H9 (cell line): ENCODE results near the gene OAS2. TPM values are rescaled to one million over a fixed set of nuclear protein-coding genes. Genes with fewer than 3 reads are reported as not detected.

Experiments used
- DNase-seq: peaks from one replicate; pipeline ENCODE4 v3.0.0-alpha.2; 2017
- H2AFZ ChIP-seq: one replicate; pipeline ENCODE4 v1.6.1; 2013; ENCODE audit warnings: mild to moderate bottlenecking, low read length, control low read depth, moderate library complexity
- H2AK5ac ChIP-seq: 2 replicates; pipeline ENCODE4 v1.6.1; 2013; ENCODE audit warnings: low read length, control low read depth, mixed read lengths; ENCODE audit not compliant: insufficient read length
- H2BK120ac ChIP-seq: one replicate; pipeline ENCODE4 v1.6.1; 2013; ENCODE audit warnings: low read depth, mild to moderate bottlenecking, low read length, control low read depth, inconsistent platforms; ENCODE audit not compliant: poor library complexity, severe bottlenecking
- H2BK12ac ChIP-seq: 2 replicates; pipeline ENCODE4 v1.6.1; 2013; ENCODE audit warnings: low read length, control low read depth, mixed read lengths, low read depth; ENCODE audit not compliant: insufficient read length
- H2BK15ac ChIP-seq: 2 replicates; pipeline ENCODE4 v1.6.1; 2013; ENCODE audit warnings: low read depth, low read length, control low read depth
- H2BK20ac ChIP-seq: one replicate; pipeline ENCODE4 v1.6.1; 2013; ENCODE audit warnings: low read depth, mild to moderate bottlenecking, low read length, control low read depth, inconsistent platforms; ENCODE audit not compliant: poor library complexity, severe bottlenecking
- H2BK5ac ChIP-seq: 2 replicates; pipeline ENCODE4 v1.6.1; 2013; ENCODE audit warnings: low read length, control low read depth, mixed read lengths; ENCODE audit not compliant: insufficient read length
- H3K14ac ChIP-seq: 2 replicates; pipeline ENCODE4 v1.6.1; 2013; ENCODE audit warnings: low read length, control low read depth; ENCODE audit not compliant: insufficient read depth
- H3K18ac ChIP-seq: 2 replicates; pipeline ENCODE4 v1.6.1; 2013; ENCODE audit warnings: low read depth, mild to moderate bottlenecking, mixed read lengths, low read length, control low read depth; ENCODE audit not compliant: insufficient read length
- H3K23ac ChIP-seq: 2 replicates; pipeline ENCODE4 v1.6.1; 2013; ENCODE audit warnings: low read length, control low read depth, mixed read lengths, low read depth; ENCODE audit not compliant: insufficient read length
- H3K23me2 ChIP-seq: 2 replicates; pipeline ENCODE4 v1.6.1; 2013; ENCODE audit warnings: low read depth, mild to moderate bottlenecking, mixed read lengths, low read length, control low read depth; ENCODE audit not compliant: insufficient read length, poor library complexity, severe bottlenecking
- H3K27ac ChIP-seq: 2 replicates; pipeline ENCODE4 v1.5.1; 2013; ENCODE audit warnings: low read length, control low read depth, mixed read lengths, low read depth; ENCODE audit not compliant: insufficient read length
- H3K27me3 ChIP-seq: 2 replicates; pipeline ENCODE4 v1.6.1; 2013; ENCODE audit warnings: low read length, control low read depth, inconsistent platforms; ENCODE audit not compliant: insufficient read depth
- H3K4ac ChIP-seq: 2 replicates; pipeline ENCODE4 v1.6.1; 2013; ENCODE audit warnings: low read depth, mild to moderate bottlenecking, control low read depth, inconsistent platforms, low read length, moderate library complexity
- H3K4me1 ChIP-seq: 2 replicates; pipeline ENCODE4 v1.6.1; 2013; ENCODE audit warnings: low read length, control low read depth, inconsistent platforms; ENCODE audit not compliant: insufficient read depth
- H3K4me2 ChIP-seq: 2 replicates; pipeline ENCODE4 v1.6.1; 2013; ENCODE audit warnings: low read length, control low read depth, mixed read lengths; ENCODE audit not compliant: insufficient read length, insufficient read depth
- H3K56ac ChIP-seq: 2 replicates; pipeline ENCODE4 v1.6.1; 2013; ENCODE audit warnings: low read depth, mild to moderate bottlenecking, mixed read lengths, low read length, control low read depth; ENCODE audit not compliant: insufficient read length
- H3K79me1 ChIP-seq: 2 replicates; pipeline ENCODE4 v1.6.1; 2013; ENCODE audit warnings: low read depth, mild to moderate bottlenecking, moderate library complexity, low read length, control low read depth, inconsistent platforms; ENCODE audit not compliant: insufficient read depth, poor library complexity, severe bottlenecking
- H3K79me2 ChIP-seq: 2 replicates; pipeline ENCODE4 v1.6.1; 2013; ENCODE audit warnings: low read length, control low read depth, inconsistent platforms; ENCODE audit not compliant: insufficient read depth
- H3K9ac ChIP-seq: 2 replicates; pipeline ENCODE4 v1.6.1; 2013; ENCODE audit warnings: low read length, control low read depth, mixed read lengths; ENCODE audit not compliant: insufficient read length; ENCODE audit errors: extremely low read depth
- H3K9me3 ChIP-seq: one replicate; pipeline ENCODE4 v1.6.1; 2013; ENCODE audit warnings: low read depth, low read length, inconsistent platforms; ENCODE audit not compliant: control insufficient read depth
- H3T11ph ChIP-seq: one replicate; pipeline ENCODE4 v1.6.1; 2013; ENCODE audit warnings: mild to moderate bottlenecking, low read length, control low read depth, inconsistent platforms
- H4K20me1 ChIP-seq: one replicate; pipeline ENCODE4 v1.6.1; 2013; ENCODE audit not compliant: control insufficient read depth, insufficient read length, insufficient read depth
- H4K5ac ChIP-seq: 2 replicates; pipeline ENCODE4 v1.6.1; 2013; ENCODE audit warnings: low read depth, mild to moderate bottlenecking, mixed read lengths, low read length, control low read depth; ENCODE audit not compliant: insufficient read length
- H4K8ac ChIP-seq: replicated peaks from 2 replicates; pipeline ENCODE4 v1.6.1; 2013; ENCODE audit warnings: low read length, control low read depth, mixed read lengths, low read depth; ENCODE audit not compliant: insufficient read length
- H4K91ac ChIP-seq: 2 replicates; pipeline ENCODE4 v1.6.1; 2013; ENCODE audit warnings: low read depth, mild to moderate bottlenecking, moderate library complexity, mixed read lengths, low read length, control low read depth; ENCODE audit not compliant: insufficient read length
- H3K27ac Mint-ChIP-seq, 3 experiments: 2 replicates in 2 of 3; 3 replicates in 1 of 3; pipeline ENCODE4 v1.8.0; 2020 to 2021; ENCODE audit warnings: mixed read lengths in 3 of 3, mild to moderate bottlenecking in 1 of 3, moderate library complexity in 1 of 3
- H3K27me3 Mint-ChIP-seq: 2 replicates; pipeline ENCODE4 v1.8.0; 2021; ENCODE audit warnings: low read depth, mild to moderate bottlenecking, moderate library complexity, mixed read lengths
- H3K36me3 Mint-ChIP-seq, 3 experiments: 2 replicates in 2 of 3; 3 replicates in 1 of 3; pipeline ENCODE4 v1.8.0; 2020 to 2021; ENCODE audit warnings: low read depth in 3 of 3, mixed read lengths in 3 of 3; ENCODE audit not compliant: insufficient read depth in 1 of 3
- H3K4me1 Mint-ChIP-seq, 2 experiments: 2 replicates each; pipeline ENCODE4 v1.8.0; 2020; ENCODE audit warnings: mixed read lengths in 2 of 2
- H3K4me3 Mint-ChIP-seq, 2 experiments: 2 replicates in 1 of 2; 3 replicates in 1 of 2; pipeline ENCODE4 v1.8.0; 2020 to 2021; ENCODE audit warnings: mild to moderate bottlenecking in 2 of 2, mixed read lengths in 2 of 2, moderate library complexity in 1 of 2
- H3K9me3 Mint-ChIP-seq, 2 experiments: 2 replicates in 1 of 2; 3 replicates in 1 of 2; pipeline ENCODE4 v1.8.0; 2020; ENCODE audit warnings: mild to moderate bottlenecking in 2 of 2, mixed read lengths in 2 of 2, moderate library complexity in 1 of 2
- WGBS: extraction: QIAGEN DNeasy Blood & Tissue Kit; methylation state at CpG from one replicate; pipeline ENCODE4 v1.1.7; 2013; ENCODE audit warnings: missing lambda C conversion rate, low lambda C conversion rate, mixed read lengths; ENCODE audit not compliant: insufficient read length; ENCODE audit errors: extremely low coverage; 5-methylcytosine and 5-hydroxymethylcytosine counted together
- total RNA-seq: library from RNA; stranded (reverse); gene quantifications from 2 replicates; pipeline ENCODE4 v1.2.1, GENCODE V29; 2021
- TF ChIP-seq, protein P1 (sequence below): fragments of 200-600 bp; sonication (generic); conservative IDR thresholded peaks from 3 replicates; pipeline ENCODE4 v1.8.0; 2021; ENCODE audit warnings: antibody characterized with exemption, mild to moderate bottlenecking

The OAS2 gene
- total RNA-seq, 1 experiment from 2014 or later: not detected

DNA sequence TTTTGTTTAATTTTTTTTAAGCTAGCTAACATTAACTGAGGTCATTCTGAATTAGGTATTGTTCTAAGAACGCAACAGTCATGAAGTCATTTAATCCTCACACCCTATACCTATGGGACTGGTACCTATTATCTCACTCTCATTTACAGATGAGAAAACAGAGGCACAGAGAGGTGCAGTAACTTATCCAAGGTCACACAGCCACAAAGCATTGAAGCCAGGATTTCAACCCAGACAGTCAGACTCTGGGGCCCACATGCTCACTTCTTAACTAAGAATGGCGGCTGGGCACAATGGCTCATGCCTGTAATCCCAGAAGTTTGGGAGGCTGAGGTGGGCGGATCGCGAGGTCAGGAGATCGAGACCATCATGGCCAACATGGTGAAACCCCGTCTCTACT lies 63.2 kb downstream of the OAS2 start:
- Mint-ChIP-seq H3K4me3 (no peak overlapping the region), H3K27me3 (peaks cover 31% of the 10 kb centered on the region), H3K27ac (no peak overlapping the region), H3K4me1 (peaks cover 6% of the 10 kb centered on the region in 2 experiments), H3K9me3 (no peaks in the 10 kb centered on the region), H3K36me3 (no peaks in the 10 kb centered on the region)
- Histone ChIP-seq H3K27ac (no peak overlapping the region), H3K18ac (no peak overlapping the region), H2AFZ (no peak overlapping the region), H2BK15ac (no peak overlapping the region), H3K4me1 (no peaks in the 10 kb centered on the region), H3K56ac (no peak overlapping the region), H3K79me1 (no peaks in the 10 kb centered on the region), H3K14ac (no peak overlapping the region), H4K5ac (no peak overlapping the region), H3K9ac (no peak overlapping the region), H4K20me1 (no peaks in the 10 kb centered on the region), H3K9me3 (no peaks in the 10 kb centered on the region), H3K27me3 (no peaks in the 10 kb centered on the region; the same call in 1 of the 2 replicates), H3T11ph (no peak overlapping the region), H2BK12ac (no peak overlapping the region), H2BK20ac (no peak overlapping the region), H3K23me2 (no peaks in the 10 kb centered on the region), H3K23ac (no peak overlapping the region), H3K4ac (no peak overlapping the region), H2AK5ac (no peak overlapping the region), H3K79me2 (no peaks in the 10 kb centered on the region), H2BK5ac (no peak overlapping the region), H4K8ac (no peak overlapping the region), H3K4me2 (no peak overlapping the region), H2BK120ac (no peak overlapping the region), H4K91ac (no peak overlapping the region)
- no peak for DNase-seq
- TF ChIP-seq, protein P1, sequence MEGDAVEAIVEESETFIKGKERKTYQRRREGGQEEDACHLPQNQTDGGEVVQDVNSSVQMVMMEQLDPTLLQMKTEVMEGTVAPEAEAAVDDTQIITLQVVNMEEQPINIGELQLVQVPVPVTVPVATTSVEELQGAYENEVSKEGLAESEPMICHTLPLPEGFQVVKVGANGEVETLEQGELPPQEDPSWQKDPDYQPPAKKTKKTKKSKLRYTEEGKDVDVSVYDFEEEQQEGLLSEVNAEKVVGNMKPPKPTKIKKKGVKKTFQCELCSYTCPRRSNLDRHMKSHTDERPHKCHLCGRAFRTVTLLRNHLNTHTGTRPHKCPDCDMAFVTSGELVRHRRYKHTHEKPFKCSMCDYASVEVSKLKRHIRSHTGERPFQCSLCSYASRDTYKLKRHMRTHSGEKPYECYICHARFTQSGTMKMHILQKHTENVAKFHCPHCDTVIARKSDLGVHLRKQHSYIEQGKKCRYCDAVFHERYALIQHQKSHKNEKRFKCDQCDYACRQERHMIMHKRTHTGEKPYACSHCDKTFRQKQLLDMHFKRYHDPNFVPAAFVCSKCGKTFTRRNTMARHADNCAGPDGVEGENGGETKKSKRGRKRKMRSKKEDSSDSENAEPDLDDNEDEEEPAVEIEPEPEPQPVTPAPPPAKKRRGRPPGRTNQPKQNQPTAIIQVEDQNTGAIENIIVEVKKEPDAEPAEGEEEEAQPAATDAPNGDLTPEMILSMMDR: no peak
- WGBS: no CpG with 5 or more reads among the region's 7 CpGs
